K562 (cell line): ENCODE data around the gene NFYC. TPM values are rescaled to one million over a fixed set of nuclear protein-coding genes. Genes with fewer than 3 reads are reported as not detected.

ENCODE experiments used
- ATAC-seq: fragments of 200-7000 bp; cut with Tn5 transposase; 3 replicates; pipeline ENCODE4 v1.9.1; 2020; ENCODE audit warnings: moderate library complexity
- BruUV-seq: library from RNA; stranded (reverse); fragments of 400-500 nt; replicated peaks from 2 replicates; lab custom pipeline; 2021; lab: Mats Ljungman, UMichigan
- CTCF ChIA-PET: fragments of 300-600 bp; formaldehyde crosslinking; extraction: SDS; loops from one replicate; lab custom pipeline; 2021; ENCODE audit warnings: low intra/inter-chr PET ratio; lab: Yijun Ruan, JAX
- POLR2A ChIA-PET: fragments of 300-600, 350-650 bp; sonication (Branson Sonifier 250); formaldehyde crosslinking; extraction: SDS; loops from one replicate; lab custom pipeline; 2021; ENCODE audit warnings: antibody characterized with exemption, inconsistent platforms; lab: Yijun Ruan, JAX
- DNase-seq, 4 experiments: peaks; one replicate each; pipeline versions ENCODE4 v3.0.0 to v3.0.0-alpha.2; 2011 to 2018; ENCODE audit warnings: low spot score in 3 of 4, mixed read lengths in 3 of 4; ENCODE audit errors: extremely low read depth in 1 of 4
- FAIRE-seq: peaks from 2 replicates; lab custom pipeline; 2011; peaks lifted over from hg19 to GRCh38; lab: Jason Lieb, UNC
- H2AFZ ChIP-seq: 2 replicates; pipeline ENCODE4 v1.6.0; 2011; ENCODE audit warnings: low read depth, low read length, control low read depth, inconsistent platforms
- H3K27ac ChIP-seq: fragments of 200-600 bp; 3 replicates; pipeline ENCODE4 v1.8.0; 2011; ENCODE audit warnings: low read depth, mild to moderate bottlenecking, control low read depth, inconsistent platforms, low read length, moderate library complexity, mixed read lengths; ENCODE audit errors: extremely low read depth
- H3K27me3 ChIP-seq, 2 experiments: fragments of 300-600 bp in 1 of 2; 2 replicates in 1 of 2; 3 replicates in 1 of 2; pipeline versions ENCODE4 v1.6.0 to v1.8.0; 2011; ENCODE audit warnings: inconsistent platforms in 2 of 2, low read length in 2 of 2, mild to moderate bottlenecking in 1 of 2, mixed read lengths in 1 of 2, moderate library complexity in 1 of 2; ENCODE audit not compliant: control insufficient read depth in 2 of 2, insufficient read depth in 2 of 2
- H3K36me3 ChIP-seq: fragments of 300-600 bp; 3 replicates; pipeline ENCODE4 v1.8.0; 2011; ENCODE audit warnings: mild to moderate bottlenecking, low read length, inconsistent platforms; ENCODE audit not compliant: control insufficient read depth, insufficient read depth
- H3K4me1 ChIP-seq, 2 experiments: fragments of 200-600 bp in 1 of 2; replicated peaks in 1 of 2; 2 replicates in 1 of 2; 3 replicates in 1 of 2; pipeline versions ENCODE4 v1.5.1 to v1.8.0; 2011; ENCODE audit warnings: inconsistent platforms in 2 of 2, low read length in 2 of 2, mild to moderate bottlenecking in 1 of 2, mixed read lengths in 1 of 2, moderate library complexity in 1 of 2; ENCODE audit not compliant: control insufficient read depth in 2 of 2, insufficient read depth in 2 of 2
- H3K4me2 ChIP-seq: 2 replicates; pipeline ENCODE4 v1.6.1; 2011; ENCODE audit warnings: low read length, control low read depth, inconsistent platforms, mixed read lengths; ENCODE audit not compliant: insufficient read depth
- H3K4me3 ChIP-seq: fragments of 200-600 bp; sonication (generic), shearing (Covaris generic); 2 replicates; pipeline ENCODE4 v1.5.1; 2016; ENCODE audit warnings: control low read depth, inconsistent platforms
- H3K79me2 ChIP-seq: fragments of 200-600 bp; 3 replicates; pipeline ENCODE4 v1.8.0; 2011; ENCODE audit warnings: low read length, inconsistent platforms; ENCODE audit not compliant: control insufficient read depth, insufficient read depth
- H3K9ac ChIP-seq, 2 experiments: 2 replicates each; pipeline versions ENCODE4 v1.6.0 to v1.6.1; 2011; ENCODE audit warnings: low read depth in 2 of 2, low read length in 2 of 2, control low read depth in 1 of 2, inconsistent platforms in 1 of 2, mild to moderate bottlenecking in 1 of 2, mixed read lengths in 1 of 2; ENCODE audit not compliant: insufficient read depth in 1 of 2
- H3K9me1 ChIP-seq: one replicate; pipeline ENCODE4 v1.6.0; 2011; ENCODE audit warnings: inconsistent platforms, mild to moderate bottlenecking, low read length, moderate library complexity; ENCODE audit not compliant: control insufficient read depth, insufficient read depth
- H3K9me3 ChIP-seq: replicated peaks from 2 replicates; pipeline ENCODE4 v1.5.1; 2011; ENCODE audit warnings: low read depth, low read length, inconsistent platforms; ENCODE audit not compliant: control insufficient read depth, insufficient read depth
- H4K20me1 ChIP-seq: replicated peaks from 2 replicates; pipeline ENCODE4 v1.6.1; 2011; ENCODE audit warnings: low read length, inconsistent platforms, mixed read lengths; ENCODE audit not compliant: control insufficient read depth, insufficient read depth
- CAMTA2 ChIP-seq: fragments of 250-450 bp; sonication (Bioruptor Pico); conservative IDR thresholded peaks from 2 replicates; pipeline ENCODE4 v1.5.1; 2022
- CREB1 ChIP-seq, 2 experiments: sonication (generic) in 1 of 2; formaldehyde crosslinking in 1 of 2; IDR thresholded peaks; 2 replicates each; pipeline versions ENCODE4 v1.6.1 to v1.8.0; 2012 to 2022; ENCODE audit warnings: inconsistent platforms in 1 of 2, mild to moderate bottlenecking in 1 of 2, missing genetic modification reagents in 1 of 2, moderate library complexity in 1 of 2
- FOS ChIP-seq: IDR thresholded peaks from 3 replicates; pipeline ENCODE4 v1.6.1; 2011; ENCODE audit not compliant: insufficient read length; ENCODE audit errors: extremely low read depth
- PHB ChIP-seq: fragments of 250-450 bp; sonication (Bioruptor Pico); IDR thresholded peaks from 2 replicates; pipeline ENCODE4 v1.5.0; 2021
- RAD21 ChIP-seq, 2 experiments: fragments of 250-450 bp in 1 of 2; fragments of 450-650 bp in 1 of 2; sonication (Bioruptor Pico) in 1 of 2; formaldehyde crosslinking in 1 of 2; IDR thresholded peaks in 1 of 2; conservative IDR thresholded peaks in 1 of 2; 2 replicates each; pipeline versions ENCODE4 v1.4.0 to v1.8.0; 2020 to 2022; ENCODE audit warnings: mild to moderate bottlenecking in 2 of 2, moderate library complexity in 1 of 2
- TRIM28 ChIP-seq: fragments of 450-650 bp; IDR thresholded peaks from 2 replicates; pipeline ENCODE4 v1.6.1; 2017
- ZKSCAN3 ChIP-seq: fragments of 250-450 bp; sonication (Bioruptor Pico); IDR thresholded peaks from 2 replicates; pipeline ENCODE4 v1.4.0; 2020
- WGBS: fragments of 100-300 bp; shearing (Covaris generic); methylation state at CpG from one replicate; pipeline ENCODE4 v1.1.6; 2016; ENCODE audit warnings: low coverage, mixed read lengths; ENCODE audit not compliant: insufficient coverage; ENCODE audit errors: missing lambda C conversion rate; 5-methylcytosine and 5-hydroxymethylcytosine counted together
- in situ Hi-C: fragments of 300-500 bp; cut with MboI; formaldehyde crosslinking; loops from 4 replicates; pipeline ENCODE4 v1.15.0; 2018; ENCODE audit warnings: inconsistent platforms, mixed read lengths
- intact Hi-C: fragments of 100-400 bp; cut with micrococcal nuclease; formaldehyde crosslinking; loops from 2 replicates; pipeline ENCODE4 v1.14.2; 2022
- polyA plus RNA-seq, 8 experiments: library from polyadenylated mRNA; depleted of rRNA in 4 of 8; stranded (reverse) in 5 of 8; unstranded in 3 of 8; fragments of >200 nt; fragmentation: Nextera tagmentation in 2 of 8; fragmentation: Illumina TruSeq in 1 of 8; extraction: Ambion mirVana in 2 of 8; extraction: Trizol in 1 of 8; gene quantifications; 2 replicates each; pipeline versions ENCODE4 v1.2.1 to v1.2.3, GENCODE V29; 2011 to 2014; ENCODE audit warnings: inconsistent platforms in 1 of 8, missing spikeins in 1 of 8
- total RNA-seq, 7 experiments: library from RNA; depleted of rRNA in 6 of 7; stranded (reverse); fragments of >200 nt in 6 of 7; fragmentation: Illumina TruSeq in 2 of 7; extraction: Trizol in 2 of 7; gene quantifications; 2 replicates each; pipeline versions ENCODE4 v1.2.1 to v1.2.3, GENCODE V29; 2011 to 2021; ENCODE audit warnings: low replicate concordance in 1 of 7
- TF ChIP-seq, protein P1 (sequence below), 2 experiments: fragments of 450-650 bp; formaldehyde crosslinking in 1 of 2; IDR thresholded peaks; 2 replicates each; pipeline versions ENCODE4 v1.4.0 to v1.6.1; 2014 to 2020; ENCODE audit warnings: mild to moderate bottlenecking in 2 of 2, borderline replicate concordance in 1 of 2, low read depth in 1 of 2
- TF ChIP-seq, protein P2 (sequence below), 3 experiments: IDR thresholded peaks in 2 of 3; conservative IDR thresholded peaks in 1 of 3; 2 replicates each; pipeline ENCODE4 v1.5.1; 2011 to 2012; ENCODE audit warnings: low read length in 3 of 3, mild to moderate bottlenecking in 3 of 3, control low read depth in 2 of 3, improper control_type of control experiment in 1 of 3, inconsistent platforms in 1 of 3, low read depth in 1 of 3, mixed read lengths in 1 of 3, moderate library complexity in 1 of 3; ENCODE audit not compliant: insufficient read depth in 2 of 3

The NFYC gene
- total and polyA plus RNA-seq, 9 of the 15 experiments (the other 6 are each of a cell fraction or from before 2014, with no cell fraction given): 4.8 to 59.8 (median 41.1) TPM

DNA sequence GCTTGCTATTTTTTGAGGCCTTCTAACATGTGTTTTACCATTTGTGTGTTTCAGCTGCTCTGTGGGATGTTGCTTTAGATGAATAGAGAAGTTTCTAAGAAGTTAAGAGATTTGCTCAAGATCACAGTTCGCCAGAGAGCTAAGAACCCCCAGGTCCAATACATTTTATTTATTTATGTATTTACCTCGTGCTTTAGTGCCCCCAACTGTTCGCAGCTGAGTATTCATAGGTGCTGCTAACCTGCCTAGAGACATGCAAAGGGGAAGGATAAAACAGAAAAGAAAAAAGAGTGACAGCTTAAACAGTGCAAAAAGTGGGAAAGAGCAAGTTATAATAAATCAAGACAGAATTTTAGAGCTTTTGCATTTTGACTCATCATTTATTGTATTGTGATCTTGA, 31.1 kb downstream of the NFYC start:
- no TSS peak for BruUV-seq
- POLR2A ChIA-PET: interaction anchor here (0.6 to 4.1 kb wide), 12 partner anchors 9 to 81 kb away, joined by 3 to 17 read pairs (median 4); no protein-coding TSS in a partner anchor
- H3K27me3 ChIP-seq: no peaks in the 10 kb centered on the region
- TF ChIP-seq CAMTA2 (CRISPR knock-in tag): no peak
- TF ChIP-seq, protein P1, sequence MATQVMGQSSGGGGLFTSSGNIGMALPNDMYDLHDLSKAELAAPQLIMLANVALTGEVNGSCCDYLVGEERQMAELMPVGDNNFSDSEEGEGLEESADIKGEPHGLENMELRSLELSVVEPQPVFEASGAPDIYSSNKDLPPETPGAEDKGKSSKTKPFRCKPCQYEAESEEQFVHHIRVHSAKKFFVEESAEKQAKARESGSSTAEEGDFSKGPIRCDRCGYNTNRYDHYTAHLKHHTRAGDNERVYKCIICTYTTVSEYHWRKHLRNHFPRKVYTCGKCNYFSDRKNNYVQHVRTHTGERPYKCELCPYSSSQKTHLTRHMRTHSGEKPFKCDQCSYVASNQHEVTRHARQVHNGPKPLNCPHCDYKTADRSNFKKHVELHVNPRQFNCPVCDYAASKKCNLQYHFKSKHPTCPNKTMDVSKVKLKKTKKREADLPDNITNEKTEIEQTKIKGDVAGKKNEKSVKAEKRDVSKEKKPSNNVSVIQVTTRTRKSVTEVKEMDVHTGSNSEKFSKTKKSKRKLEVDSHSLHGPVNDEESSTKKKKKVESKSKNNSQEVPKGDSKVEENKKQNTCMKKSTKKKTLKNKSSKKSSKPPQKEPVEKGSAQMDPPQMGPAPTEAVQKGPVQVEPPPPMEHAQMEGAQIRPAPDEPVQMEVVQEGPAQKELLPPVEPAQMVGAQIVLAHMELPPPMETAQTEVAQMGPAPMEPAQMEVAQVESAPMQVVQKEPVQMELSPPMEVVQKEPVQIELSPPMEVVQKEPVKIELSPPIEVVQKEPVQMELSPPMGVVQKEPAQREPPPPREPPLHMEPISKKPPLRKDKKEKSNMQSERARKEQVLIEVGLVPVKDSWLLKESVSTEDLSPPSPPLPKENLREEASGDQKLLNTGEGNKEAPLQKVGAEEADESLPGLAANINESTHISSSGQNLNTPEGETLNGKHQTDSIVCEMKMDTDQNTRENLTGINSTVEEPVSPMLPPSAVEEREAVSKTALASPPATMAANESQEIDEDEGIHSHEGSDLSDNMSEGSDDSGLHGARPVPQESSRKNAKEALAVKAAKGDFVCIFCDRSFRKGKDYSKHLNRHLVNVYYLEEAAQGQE (IDR thresholded peaks at IDR 0.05; ENCODE audit: borderline replicate concordance): peak; percentile 9; the same call in 1 of the 2 replicates
- TF ChIP-seq, protein P1 (CRISPR knock-in tag; IDR thresholded peaks at IDR 0.05; ENCODE audit: low read depth): no peak
- TF ChIP-seq FOS: no peak
- TF ChIP-seq ZKSCAN3: no peak
- TF ChIP-seq PHB (CRISPR knock-in tag): no peak
- TF ChIP-seq, protein P2, sequence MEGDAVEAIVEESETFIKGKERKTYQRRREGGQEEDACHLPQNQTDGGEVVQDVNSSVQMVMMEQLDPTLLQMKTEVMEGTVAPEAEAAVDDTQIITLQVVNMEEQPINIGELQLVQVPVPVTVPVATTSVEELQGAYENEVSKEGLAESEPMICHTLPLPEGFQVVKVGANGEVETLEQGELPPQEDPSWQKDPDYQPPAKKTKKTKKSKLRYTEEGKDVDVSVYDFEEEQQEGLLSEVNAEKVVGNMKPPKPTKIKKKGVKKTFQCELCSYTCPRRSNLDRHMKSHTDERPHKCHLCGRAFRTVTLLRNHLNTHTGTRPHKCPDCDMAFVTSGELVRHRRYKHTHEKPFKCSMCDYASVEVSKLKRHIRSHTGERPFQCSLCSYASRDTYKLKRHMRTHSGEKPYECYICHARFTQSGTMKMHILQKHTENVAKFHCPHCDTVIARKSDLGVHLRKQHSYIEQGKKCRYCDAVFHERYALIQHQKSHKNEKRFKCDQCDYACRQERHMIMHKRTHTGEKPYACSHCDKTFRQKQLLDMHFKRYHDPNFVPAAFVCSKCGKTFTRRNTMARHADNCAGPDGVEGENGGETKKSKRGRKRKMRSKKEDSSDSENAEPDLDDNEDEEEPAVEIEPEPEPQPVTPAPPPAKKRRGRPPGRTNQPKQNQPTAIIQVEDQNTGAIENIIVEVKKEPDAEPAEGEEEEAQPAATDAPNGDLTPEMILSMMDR (IDR thresholded peaks at IDR 0.05 in 2 of 3, conservative IDR thresholded peaks at IDR 0.05 in 1 of 3; ENCODE audit: insufficient read depth in 2 of 3, low read depth in 1 of 3, low read length in 3 of 3): peak in 2 of 3 experiments; percentile 29 to 33; a peak in 2 of 6 replicates
- TF ChIP-seq CREB1 (IDR thresholded peaks at IDR 0.05): no peak
- TF ChIP-seq CREB1 (CRISPR knock-in tag; IDR thresholded peaks at IDR 0.05): no peak
- peak in 1 of 2 experiments; percentile 38; a peak in 2 of 4 replicates for TF ChIP-seq RAD21 (CRISPR knock-in tag; conservative IDR thresholded peaks at IDR 0.05 in 1 of 2, IDR thresholded peaks at IDR 0.05 in 1 of 2)
- TF ChIP-seq TRIM28: no peak

More for the DNA sequence above, 31.1 kb downstream of the NFYC start:
- Histone ChIP-seq H3K79me2 (peaks cover 51% of the 10 kb centered on the region), H3K9me3 (no peaks in the 10 kb centered on the region), H3K9ac (no peak overlapping the region), H4K20me1 (no peaks in the 10 kb centered on the region), H2AFZ (no peak overlapping the region), H3K36me3 (peaks cover 10% of the 10 kb centered on the region; the same call in 2 of the 3 replicates), H3K4me1 (no peaks in the 10 kb centered on the region; a peak in 1 of 5 replicates), H3K4me3 (no peak overlapping the region), H3K9me1 (no peaks in the 10 kb centered on the region), H3K27ac (no peak overlapping the region), H3K4me2 (no peak overlapping the region)
- CTCF ChIA-PET: interaction anchor here (0.6 kb wide), 1 partner anchor 644 kb away, joined by 3 read pairs; no protein-coding TSS in a partner anchor
- no peak for FAIRE-seq
- DNase-seq: no peak
- WGBS: 67% methylated on average over 3 of the region's 3 CpGs
- peak; percentile 25; the same call in 1 of the 3 replicates for ATAC-seq
- in situ Hi-C loops (no loop called here), intact Hi-C loops (no loop called here)
